Fibroblast of mammary gland (primary cell): ENCODE data around the gene SPATA19.

Experiments used
- DNase-seq: peaks from one replicate; pipeline ENCODE4 v3.0.0-alpha.2; 2010; ENCODE audit warnings: low read depth
- H3K4me3 ChIP-seq: 2 replicates; pipeline ENCODE4 v1.5.1; 2011; ENCODE audit warnings: low read depth, mild to moderate bottlenecking, low read length, moderate library complexity; ENCODE audit not compliant: control insufficient read depth
- TF ChIP-seq, protein P1 (sequence below): conservative IDR thresholded peaks from 2 replicates; pipeline ENCODE4 v1.5.1; 2011; ENCODE audit warnings: low read depth, low read length, inconsistent platforms; ENCODE audit not compliant: control insufficient read depth, insufficient read depth

Gene SPATA19

DNA sequence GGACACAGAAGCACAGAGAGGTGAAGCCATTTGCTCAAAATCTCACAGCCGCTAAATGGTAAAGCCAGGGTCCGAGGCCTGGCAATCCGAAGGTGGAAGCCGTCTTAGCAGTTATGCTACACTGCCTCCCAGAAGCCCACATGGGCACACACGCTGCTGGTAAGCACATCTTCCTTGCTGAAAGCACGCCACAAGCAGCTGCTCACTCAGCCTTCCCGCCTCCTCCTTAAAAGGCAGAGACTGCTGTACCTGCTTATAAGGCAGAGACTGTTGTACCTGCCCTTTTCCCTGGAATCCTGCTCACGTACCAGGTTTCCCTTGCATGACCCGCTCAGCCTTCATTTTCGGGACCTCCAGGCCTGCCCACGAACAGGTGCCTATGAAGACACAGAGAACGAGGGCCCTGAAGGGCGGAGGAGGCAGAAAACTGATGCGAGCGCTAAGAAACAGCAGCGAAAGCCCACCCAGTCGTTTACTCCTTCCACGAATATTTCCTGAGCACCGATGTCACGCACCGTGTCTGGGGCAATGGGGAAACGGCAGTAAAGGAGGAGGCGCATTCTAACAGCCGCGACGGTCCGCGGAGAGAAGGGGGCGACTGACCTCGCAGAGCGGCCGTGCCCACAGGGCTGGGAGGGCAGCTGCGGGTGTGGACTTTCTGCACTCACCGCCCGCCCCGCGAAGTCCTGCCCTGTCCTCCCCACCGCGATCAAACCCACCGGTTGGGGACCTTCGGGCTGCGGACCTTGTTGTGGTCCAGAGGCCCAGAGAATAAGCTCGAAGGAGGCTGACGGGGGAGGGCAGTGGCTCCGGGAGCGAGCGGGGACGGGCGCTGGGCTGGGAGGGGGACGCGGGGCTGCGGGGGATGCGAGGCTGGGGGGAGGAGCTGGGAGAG, 13.0 kb downstream of the SPATA19 start:
- no peak for DNase-seq
- TF ChIP-seq, protein P1, sequence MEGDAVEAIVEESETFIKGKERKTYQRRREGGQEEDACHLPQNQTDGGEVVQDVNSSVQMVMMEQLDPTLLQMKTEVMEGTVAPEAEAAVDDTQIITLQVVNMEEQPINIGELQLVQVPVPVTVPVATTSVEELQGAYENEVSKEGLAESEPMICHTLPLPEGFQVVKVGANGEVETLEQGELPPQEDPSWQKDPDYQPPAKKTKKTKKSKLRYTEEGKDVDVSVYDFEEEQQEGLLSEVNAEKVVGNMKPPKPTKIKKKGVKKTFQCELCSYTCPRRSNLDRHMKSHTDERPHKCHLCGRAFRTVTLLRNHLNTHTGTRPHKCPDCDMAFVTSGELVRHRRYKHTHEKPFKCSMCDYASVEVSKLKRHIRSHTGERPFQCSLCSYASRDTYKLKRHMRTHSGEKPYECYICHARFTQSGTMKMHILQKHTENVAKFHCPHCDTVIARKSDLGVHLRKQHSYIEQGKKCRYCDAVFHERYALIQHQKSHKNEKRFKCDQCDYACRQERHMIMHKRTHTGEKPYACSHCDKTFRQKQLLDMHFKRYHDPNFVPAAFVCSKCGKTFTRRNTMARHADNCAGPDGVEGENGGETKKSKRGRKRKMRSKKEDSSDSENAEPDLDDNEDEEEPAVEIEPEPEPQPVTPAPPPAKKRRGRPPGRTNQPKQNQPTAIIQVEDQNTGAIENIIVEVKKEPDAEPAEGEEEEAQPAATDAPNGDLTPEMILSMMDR: no peak
- no peak overlapping the region for H3K4me3 ChIP-seq

DNA sequence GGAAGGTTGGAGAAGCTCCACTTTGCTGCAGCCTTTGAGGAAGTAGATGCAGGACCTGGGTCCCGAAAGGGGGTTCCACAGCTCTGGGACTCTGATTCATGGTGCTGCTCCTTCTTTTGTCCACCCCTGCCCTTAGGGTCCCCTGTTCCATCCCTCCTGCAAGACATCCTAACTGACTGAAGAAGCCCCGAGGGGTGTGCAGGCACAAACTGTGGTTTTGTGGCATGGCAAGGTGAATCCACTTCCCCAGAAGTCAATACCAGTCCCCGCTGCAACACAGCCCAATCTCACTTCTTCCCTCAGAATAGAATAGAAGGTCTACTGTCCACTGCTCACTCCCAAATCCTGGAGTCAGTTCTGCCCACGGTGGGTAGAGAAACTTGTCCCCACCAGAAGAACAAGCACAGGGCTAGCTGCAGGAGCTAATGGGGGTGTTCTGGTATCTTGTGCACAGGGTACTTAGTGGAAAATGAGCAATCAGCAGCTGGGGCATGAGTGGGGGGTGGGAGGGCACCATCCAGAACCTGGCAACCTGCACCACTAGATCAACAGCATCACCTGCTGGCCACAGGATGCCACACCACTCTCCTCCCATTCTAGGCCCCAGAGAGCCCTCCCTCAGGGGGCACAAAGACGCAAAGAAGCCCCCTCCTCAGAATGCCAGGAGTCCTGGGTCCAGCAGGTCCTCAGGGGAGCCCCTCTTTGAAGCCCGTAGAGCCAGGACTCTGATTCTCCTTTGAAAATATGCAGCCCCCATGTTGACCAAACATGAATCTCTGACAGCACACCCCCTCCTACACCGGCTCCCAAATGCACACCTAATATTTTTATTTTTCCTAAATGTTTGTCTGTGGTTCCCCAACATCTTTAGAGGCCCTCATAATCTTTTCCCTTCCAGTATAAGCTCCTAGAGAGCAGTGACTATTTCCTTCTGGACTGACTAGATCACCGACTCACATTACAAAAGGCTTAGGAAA, 14.1 kb downstream of the SPATA19 start:
- no peak for DNase-seq
- TF ChIP-seq, protein P1: peak; percentile 2
- no peak overlapping the region for H3K4me3 ChIP-seq

DNA sequence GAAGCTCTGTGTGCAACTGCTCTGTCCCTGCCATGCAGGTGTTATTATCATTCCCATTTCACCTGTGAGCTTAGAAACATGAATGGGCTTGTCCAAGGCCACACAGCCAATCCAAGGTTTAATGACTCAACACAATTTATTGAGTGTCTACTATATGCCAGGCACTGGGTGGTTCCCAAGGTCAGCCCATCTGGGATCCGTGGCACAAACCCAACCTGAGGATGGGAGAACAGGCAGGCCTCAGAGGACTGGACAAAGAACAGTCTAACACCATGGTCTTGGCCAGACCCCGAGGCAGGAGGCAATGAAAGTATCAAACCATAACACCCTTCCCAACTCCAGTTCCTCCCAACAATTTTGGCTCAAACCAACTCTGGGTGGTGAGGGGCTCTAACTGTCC, 15.7 kb downstream of the SPATA19 start:
- DNase-seq: no peak
- TF ChIP-seq, protein P1: no peak
- no peak overlapping the region for H3K4me3 ChIP-seq

DNA sequence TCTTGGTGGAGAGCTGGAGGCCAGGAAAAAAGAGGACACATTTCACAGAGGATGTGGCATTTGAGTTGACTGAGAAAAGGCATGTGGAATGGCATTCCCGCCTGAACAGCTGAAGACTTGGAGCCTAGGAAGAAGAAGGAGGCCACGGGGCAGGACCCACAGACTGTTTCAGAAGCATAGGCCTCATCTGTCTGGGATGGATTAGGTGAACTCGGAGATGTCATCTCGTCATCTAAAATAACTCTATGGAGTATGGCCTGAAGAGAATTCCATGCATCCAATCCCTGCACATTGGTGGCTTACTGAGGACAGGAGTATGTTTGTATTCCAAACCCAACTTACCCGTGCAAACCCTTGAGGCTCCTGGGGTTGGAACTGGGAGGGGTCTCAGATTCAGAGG, 16.4 kb downstream of the SPATA19 start:
- TF ChIP-seq, protein P1: no peak
- no peak for DNase-seq
- H3K4me3 ChIP-seq: no peak overlapping the region

DNA sequence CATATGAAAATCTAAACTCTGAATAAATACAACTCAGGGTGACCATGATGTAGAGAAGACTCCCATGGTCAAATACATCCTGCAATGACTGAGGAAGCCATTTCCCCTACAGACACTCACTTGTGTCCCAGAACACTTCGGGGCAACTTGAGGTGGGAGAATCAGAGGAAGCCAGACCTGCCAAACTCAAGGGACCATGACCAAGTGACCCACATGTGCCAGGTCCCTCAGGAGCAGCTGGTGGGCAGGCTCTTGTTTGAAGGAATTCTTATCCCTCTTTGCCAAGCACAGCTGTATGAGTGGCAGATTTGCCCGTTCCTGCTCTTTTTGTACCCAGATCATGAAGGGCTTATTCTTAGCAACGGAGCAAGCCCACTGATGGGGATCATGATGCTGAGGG, 17.8 kb downstream of the SPATA19 start:
- DNase-seq: no peak
- H3K4me3 ChIP-seq: no peak overlapping the region
- TF ChIP-seq, protein P1: no peak

DNA sequence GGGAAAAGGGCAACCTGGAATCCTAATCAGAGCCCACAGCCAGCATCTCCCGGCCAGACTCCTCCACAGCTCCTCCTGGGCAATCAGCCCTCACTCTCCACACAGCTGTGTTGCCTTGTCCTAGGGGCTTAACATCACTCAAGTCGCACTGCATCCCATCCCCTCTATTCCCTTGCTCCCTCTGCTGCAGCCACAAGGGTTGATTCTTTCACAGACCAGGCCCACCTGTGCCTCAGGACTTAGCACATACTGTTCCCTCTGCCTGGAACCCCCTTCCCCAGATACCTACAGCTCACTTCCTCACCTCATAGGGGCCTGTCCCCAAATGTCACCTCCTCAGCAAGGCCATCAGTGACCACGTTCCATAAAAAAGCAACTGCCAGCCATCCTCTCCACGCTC, 18.4 kb downstream of the SPATA19 start:
- DNase-seq: no peak
- TF ChIP-seq, protein P1: no peak
- H3K4me3 ChIP-seq: no peak overlapping the region
